GM18909 (cell line): ENCODE results near the gene OLA1.

Source experiments
- ATAC-seq: cut with Tn5 transposase; IDR thresholded peaks from one replicate; pipeline ENCODE4 v1.9.1; 2021; ENCODE audit warnings: mild to moderate bottlenecking; ENCODE audit not compliant: unreplicated experiment, poor library complexity

Gene OLA1

DNA sequence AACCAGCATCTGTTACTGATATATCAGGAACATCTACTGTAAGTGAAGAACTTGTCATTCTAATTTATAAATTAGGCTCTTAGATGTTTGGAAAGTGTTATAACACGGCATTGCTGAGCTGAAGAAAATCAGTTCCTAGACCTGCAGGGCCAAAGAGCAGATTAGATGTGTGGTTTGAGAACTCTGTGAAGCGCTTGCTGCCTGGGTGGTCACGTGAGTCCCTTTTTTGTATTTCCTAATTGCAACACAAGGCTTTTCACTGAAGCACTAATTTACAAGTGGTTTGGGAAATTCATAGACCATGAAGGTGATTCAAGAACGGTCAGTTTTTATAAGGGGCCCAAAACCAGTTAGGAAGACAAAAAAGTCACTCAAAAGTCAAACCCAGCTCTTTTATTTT lies 176.3 kb downstream of the OLA1 start:
- no peak for ATAC-seq

- ATAC-seq, result no peak
Measured at GRCh38 chr2:174071321-174071720, 177.0 kb downstream of the OLA1 start.

DNA sequence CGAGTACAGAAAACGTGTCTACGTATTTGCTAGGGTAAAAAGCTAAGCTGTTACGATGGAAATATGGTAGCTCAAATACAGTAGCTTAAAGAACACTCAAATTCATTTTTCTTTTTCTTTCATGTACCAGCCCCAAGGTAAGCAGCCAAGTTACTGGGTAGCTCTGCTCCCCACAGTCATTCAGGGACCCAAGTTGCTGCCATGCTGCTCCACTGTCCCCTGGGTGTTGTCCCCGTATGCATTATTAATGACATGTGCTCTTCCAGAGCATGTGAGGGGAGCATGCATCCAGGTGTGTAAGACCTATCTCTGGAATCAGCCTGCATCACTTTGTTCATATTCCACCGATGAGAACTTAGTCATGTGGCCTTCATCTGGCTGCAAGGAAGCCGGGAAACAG lies 178.1 kb downstream of the OLA1 start:
- no peak for ATAC-seq

DNA sequence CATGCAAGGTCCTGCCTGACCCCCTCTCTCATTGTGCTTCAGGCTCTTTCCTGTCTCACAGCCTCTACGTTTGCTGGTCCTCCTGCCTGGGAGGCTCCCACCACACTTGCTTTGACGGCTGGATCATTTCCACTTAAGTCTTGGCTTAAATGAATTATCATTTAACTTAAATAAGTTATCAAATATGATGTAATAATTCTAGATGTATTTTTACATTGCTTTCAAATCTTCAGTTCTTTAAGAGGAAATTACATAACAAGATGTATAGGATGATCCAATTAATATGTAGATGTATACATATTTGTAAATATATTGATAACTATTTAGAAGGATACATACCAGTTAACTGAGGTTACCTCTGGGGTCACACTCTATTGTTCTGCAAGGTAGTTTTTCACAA lies 180.5 kb downstream of the OLA1 start:
- ATAC-seq, result no peak

DNA sequence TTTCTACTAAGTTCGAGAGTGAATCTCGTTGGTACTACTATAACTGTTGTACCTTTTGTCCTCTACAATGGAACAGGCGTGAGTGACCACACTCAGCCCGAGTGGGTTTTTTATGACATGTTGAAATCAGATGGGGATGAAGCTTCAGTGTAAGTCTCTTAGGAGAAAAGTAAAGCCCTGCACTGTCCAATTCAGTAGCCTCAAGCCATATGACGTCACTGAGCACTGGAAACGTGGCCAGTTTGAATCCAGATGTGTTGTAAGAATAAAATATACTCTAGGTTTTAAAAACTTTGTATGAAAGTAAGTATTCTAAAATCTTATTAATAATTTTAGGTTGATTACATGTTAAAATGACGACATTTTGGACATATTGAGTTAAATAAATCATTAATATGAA lies 181.5 kb downstream of the OLA1 start:
- no peak for ATAC-seq

GRCh38 chr2:174063492-174064092 lies 184.7 kb downstream of the OLA1 start:
- no peak for ATAC-seq

DNA sequence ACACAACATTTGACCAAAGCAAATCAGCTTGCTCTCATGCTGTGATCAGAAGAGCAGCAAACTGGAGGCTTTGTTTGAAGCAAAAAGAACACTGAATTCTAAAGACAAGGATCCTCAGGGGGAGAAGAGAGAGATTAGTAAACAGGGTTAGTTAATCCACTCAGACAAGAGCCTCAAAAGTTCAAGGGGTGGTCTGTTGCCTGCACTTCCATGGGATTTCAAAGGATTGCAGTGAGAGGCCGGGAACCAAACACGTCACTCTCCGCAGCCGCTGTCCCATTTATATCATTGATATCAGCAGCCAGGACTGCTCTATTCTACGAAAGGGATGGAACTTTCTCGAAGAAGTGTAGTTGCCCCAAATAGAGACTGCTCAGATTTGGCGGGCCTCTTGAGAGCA lies 185.4 kb downstream of the OLA1 start:
- no peak for ATAC-seq

- ATAC-seq, result no peak
Measured at GRCh38 chr2:174059884-174060244, 188.5 kb downstream of the OLA1 start.

- no peak for ATAC-seq
Measured at GRCh38 chr2:174059178-174059883, 189.0 kb downstream of the OLA1 start.

DNA sequence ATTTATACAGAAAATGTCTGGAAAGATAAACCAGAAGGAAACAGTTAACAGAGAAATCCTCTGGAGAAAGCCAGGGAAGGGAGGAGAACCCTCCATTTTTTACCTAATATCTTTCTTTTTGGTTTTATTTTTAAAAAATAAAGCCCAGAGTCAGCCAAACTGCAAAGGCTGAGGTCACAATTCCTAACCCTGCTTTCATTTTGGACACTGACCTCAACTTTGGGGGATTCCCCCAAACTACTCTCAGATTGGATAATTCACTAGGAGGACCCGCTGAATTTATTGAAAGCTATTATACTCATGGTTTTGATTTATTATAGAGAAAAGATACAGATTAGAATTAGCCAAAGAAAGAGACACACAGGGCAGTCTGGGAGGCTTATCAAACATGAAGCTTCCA lies 189.9 kb downstream of the OLA1 start:
- no peak for ATAC-seq

GRCh38 chr2:174058026-174058425 lies 190.3 kb downstream of the OLA1 start:
- no peak for ATAC-seq

- no peak for ATAC-seq
Measured at GRCh38 chr2:174054926-174055325, 193.4 kb downstream of the OLA1 start.

GRCh38 chr2:174053355-174054151 lies 194.8 kb downstream of the OLA1 start:
- no peak for ATAC-seq

GRCh38 chr2:174052584-174052976 lies 195.8 kb downstream of the OLA1 start:
- no peak for ATAC-seq

DNA sequence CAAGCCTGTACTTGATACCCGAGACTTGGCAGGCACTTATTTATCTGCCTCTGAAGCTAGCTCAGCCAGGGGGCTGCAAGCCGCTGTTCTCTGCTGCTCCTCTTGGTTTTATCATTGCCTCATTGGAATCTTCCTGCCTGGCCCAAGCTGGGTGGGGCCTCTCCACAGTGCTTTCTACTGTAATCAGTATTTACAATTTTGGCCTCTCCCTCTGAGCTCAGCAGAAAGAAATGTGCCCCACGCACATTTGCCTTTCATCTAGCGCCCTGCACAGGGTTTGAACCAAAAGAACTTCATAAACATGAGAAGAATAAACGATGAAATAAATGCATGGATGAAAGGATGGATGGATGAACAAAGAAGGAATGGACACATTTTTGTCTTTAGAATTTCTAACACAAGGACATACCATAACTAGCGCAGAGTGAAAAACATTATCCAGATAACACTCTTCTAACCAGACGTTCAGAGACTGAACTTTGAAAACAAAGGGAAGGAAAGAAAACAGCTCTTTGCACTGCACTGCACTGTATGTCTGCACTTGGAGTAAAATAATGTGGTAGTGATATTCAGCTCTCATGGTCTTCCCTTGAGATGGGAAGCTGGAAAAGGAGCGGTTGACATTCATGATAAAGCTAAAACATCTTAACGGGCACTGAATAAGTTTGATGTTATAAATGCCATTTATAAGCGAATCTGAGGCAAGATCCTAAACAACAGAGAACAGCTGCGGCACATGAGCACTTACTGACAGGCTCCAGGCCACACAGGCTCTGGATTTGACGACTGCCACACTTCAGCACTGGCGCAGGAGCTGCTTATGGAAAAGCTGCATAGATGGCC lies 196.4 kb downstream of the OLA1 start:
- no peak for ATAC-seq

DNA sequence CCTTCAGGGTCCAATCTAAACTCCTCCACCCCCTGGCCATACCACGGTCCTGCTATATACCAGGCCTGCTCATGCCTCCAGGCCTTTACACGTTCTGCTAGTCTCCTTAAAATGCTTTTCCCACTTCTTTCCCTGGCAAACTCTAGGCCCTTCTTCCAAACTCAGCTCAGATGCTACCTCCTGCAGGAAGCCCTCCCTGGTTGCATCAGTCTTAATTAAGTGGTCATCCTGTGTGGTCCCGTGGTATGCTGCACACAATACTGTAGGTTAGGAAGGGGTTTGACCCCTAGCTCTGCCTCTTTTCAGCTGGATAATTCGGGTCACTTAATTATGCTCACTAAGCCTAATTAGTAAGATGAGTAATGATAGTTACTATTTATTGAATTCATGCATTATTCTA lies 197.3 kb downstream of the OLA1 start:
- no peak for ATAC-seq

- ATAC-seq, result no peak
Measured at GRCh38 chr2:174049895-174050294, 198.4 kb downstream of the OLA1 start.

GRCh38 chr2:174048243-174048642 lies 200.1 kb downstream of the OLA1 start:
- no peak for ATAC-seq

DNA sequence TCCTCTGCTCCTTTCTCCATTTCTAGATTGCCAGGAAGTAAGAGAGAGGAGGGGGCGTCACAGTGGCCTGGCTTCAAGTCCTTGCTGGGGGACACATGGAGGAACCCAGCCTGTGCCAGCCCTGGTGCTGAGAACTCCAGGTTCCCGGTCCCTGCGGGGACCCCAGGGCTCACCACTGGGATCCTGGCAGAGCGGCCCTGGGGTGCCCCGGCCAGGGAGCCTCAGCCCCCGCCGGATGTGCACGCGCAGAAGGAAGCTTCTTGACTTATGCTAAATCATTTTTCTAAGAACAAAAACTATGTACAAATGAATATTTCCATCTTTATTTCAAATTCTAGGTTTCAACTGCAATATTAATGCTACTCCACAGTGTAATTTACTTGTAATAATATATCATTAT lies 200.6 kb downstream of the OLA1 start:
- no peak for ATAC-seq

GRCh38 chr2:174046172-174046571 lies 202.2 kb downstream of the OLA1 start:
- ATAC-seq, result no peak

GRCh38 chr2:174044556-174044955 lies 203.8 kb downstream of the OLA1 start:
- no peak for ATAC-seq
